Mucosa of rectum (tissue), 2 donors: ENCODE measurements around the gene ACRBP.

Experiments
- H3K27ac ChIP-seq, 2 donors: one replicate each; pipeline ENCODE4 v1.7.0; 2013; ENCODE audit warnings: inconsistent platforms in 2 of 2, low read depth in 2 of 2, low read length in 2 of 2
- H3K27me3 ChIP-seq, 2 donors: one replicate each; pipeline ENCODE4 v1.7.0; 2013; ENCODE audit warnings: low read length in 2 of 2; ENCODE audit not compliant: control insufficient read depth in 2 of 2, insufficient read depth in 2 of 2
- H3K36me3 ChIP-seq, 2 donors: one replicate each; pipeline ENCODE4 v1.7.0; 2013; ENCODE audit warnings: low read length in 2 of 2; ENCODE audit not compliant: control insufficient read depth in 2 of 2, insufficient read depth in 2 of 2
- H3K4me1 ChIP-seq, 2 donors: one replicate each; pipeline ENCODE4 v1.7.0; 2013; ENCODE audit warnings: low read length in 2 of 2, mild to moderate bottlenecking in 1 of 2; ENCODE audit not compliant: control insufficient read depth in 2 of 2, insufficient read depth in 2 of 2
- H3K4me3 ChIP-seq, 2 donors: one replicate each; pipeline ENCODE4 v1.7.0; 2013; ENCODE audit warnings: low read length in 2 of 2
- H3K9ac ChIP-seq, 2 donors: one replicate each; pipeline ENCODE4 v1.7.0; 2013; ENCODE audit warnings: low read length in 2 of 2, low read depth in 1 of 2, mild to moderate bottlenecking in 1 of 2
- H3K9me3 ChIP-seq, 2 donors: one replicate each; pipeline ENCODE4 v1.7.0; 2013; ENCODE audit warnings: low read length in 2 of 2; ENCODE audit not compliant: control insufficient read depth in 2 of 2
- donor health status: healthy.
- donor health status: Normal muscosa, but diverticular disease.

Gene ACRBP

DNA sequence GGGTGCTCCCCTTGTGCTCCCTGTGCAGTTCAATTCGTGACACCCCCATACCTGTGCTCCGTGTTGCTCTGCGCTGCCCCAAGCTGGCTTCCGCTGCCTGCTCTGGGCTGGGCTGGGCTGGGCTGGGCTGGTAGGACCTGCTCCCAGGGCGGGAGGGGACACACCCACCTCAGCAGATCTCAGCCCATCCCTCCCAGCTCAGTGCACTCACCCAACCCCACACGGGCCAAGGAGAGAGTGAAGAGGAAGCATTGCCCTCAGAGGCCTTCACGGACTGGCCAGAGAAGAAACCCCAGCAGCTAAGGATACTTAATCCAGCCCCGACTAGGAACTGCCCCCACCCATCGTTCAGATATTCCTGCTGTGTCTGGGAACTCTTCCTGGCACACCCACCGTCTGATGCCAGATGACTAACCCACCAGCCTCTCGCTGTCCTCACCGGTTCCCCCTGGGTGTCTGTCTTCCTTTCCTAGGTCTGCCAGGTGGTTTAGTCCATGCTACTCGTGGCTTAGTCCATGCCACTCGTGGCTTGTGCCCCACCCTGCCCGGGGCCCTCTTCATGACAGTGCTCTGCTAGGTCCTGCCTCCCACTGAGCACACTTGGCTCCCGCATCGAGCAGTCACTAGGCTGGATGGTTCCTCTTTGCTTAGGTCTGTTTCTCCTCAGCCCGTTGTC is 11.2 kb downstream of the ACRBP start, which contains the start of gene LPAR5:
Gene LPAR5, minus strand, starts transcription at position 104 of the 676 bp plus-strand sequence. CDS start 14,711 bp downstream, outside the sequence.
- H3K27me3 ChIP-seq = no peaks in the 10 kb centered on the region
- no peaks in the 10 kb centered on the region for H3K36me3 ChIP-seq
- H3K9ac ChIP-seq = peak within 1 kb of the TSS; percentile 72 to 80
- H3K4me1 ChIP-seq = peaks cover 37 to 40% of the 10 kb centered on the region in 2 donors
- H3K27ac ChIP-seq = peak within 1 kb of the TSS; percentile 86 to 92
- H3K4me3 ChIP-seq = peak within 1 kb of the TSS; percentile 57 to 79
- H3K9me3 ChIP-seq = no peaks in the 10 kb centered on the region

DNA sequence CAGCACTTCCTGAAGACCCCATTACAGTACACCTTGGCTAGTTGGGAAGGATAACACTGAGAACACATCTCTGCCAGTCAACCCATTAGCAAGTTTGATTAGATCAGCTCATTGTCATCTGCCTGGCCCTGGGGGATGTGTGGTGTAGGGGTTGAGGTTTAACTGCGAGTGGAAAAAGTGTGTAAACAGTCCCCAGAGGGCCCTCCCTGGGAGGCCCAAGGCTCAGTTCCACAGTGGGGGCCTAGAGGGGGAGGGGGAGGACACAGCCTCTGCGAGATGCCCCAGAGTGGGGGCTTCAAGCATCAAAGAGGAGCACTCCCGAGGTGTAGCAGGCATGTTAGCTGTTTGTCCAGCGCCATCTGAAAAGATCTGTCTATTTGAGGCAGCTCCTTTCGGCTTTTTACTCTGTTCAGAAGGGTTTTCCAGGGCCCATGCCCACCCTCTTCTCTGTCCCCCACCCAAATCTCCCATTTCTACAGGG is 11.8 kb downstream of the ACRBP start:
- Histone ChIP-seq H3K27me3 (no peaks in the 10 kb centered on the region), H3K9me3 (no peaks in the 10 kb centered on the region), H3K9ac (peak overlapping the region; percentile 72 to 80), H3K36me3 (no peaks in the 10 kb centered on the region), H3K27ac (peak overlapping the region; percentile 86 to 92), H3K4me1 (peaks cover 41 to 45% of the 10 kb centered on the region in 2 donors), H3K4me3 (peak overlapping the region; percentile 57 to 79)

GRCh38 chr12:6632026-6632983 is 14.9 kb downstream of the ACRBP start:
- peak overlapping the region; percentile 79 to 90 for H3K9ac ChIP-seq
- no peaks in the 10 kb centered on the region for H3K9me3 ChIP-seq
- peaks cover 41 to 45% of the 10 kb centered on the region in 2 donors for H3K4me1 ChIP-seq
- peak overlapping the region; percentile 91 to 95 for H3K27ac ChIP-seq
- H3K27me3 ChIP-seq = no peaks in the 10 kb centered on the region
- H3K4me3 ChIP-seq = peak overlapping the region; percentile 70 to 79
- no peaks in the 10 kb centered on the region for H3K36me3 ChIP-seq

GRCh38 chr12:6631549-6631961 is 15.7 kb downstream of the ACRBP start:
- Histone ChIP-seq H3K4me1 (peaks cover 40 to 45% of the 10 kb centered on the region in 2 donors), H3K27me3 (no peaks in the 10 kb centered on the region), H3K9me3 (no peaks in the 10 kb centered on the region), H3K9ac (peak overlapping the region; percentile 79 to 90), H3K4me3 (peak overlapping the region; percentile 70 to 79), H3K27ac (peak overlapping the region; percentile 91 to 95), H3K36me3 (peaks cover under 1 to 2% of the 10 kb centered on the region in 2 donors)

DNA sequence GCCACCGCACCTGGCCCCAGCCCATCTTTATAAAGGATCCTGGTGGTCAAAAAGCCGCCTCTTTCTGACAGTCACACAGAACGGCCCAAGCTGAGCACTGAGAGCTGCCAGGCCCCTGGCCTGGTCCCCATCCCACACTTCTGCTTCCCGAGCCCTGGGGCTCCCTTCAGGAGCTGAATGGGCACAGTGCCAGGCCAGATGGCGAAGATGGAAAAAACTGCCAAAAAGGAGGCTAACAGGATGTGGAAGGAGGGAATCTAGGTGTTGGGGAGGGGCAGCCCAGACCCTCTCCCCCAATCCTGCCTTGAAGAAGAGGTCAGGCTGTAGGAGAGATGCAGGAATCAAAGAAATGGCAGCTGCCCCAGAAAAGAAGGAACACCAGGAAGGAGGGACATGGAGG is 16.5 kb downstream of the ACRBP start:
- H3K9me3 ChIP-seq = no peaks in the 10 kb centered on the region
- H3K4me1 ChIP-seq = peaks cover 34 to 41% of the 10 kb centered on the region in 2 donors
- H3K9ac ChIP-seq = peak overlapping the region; percentile 79 to 90
- H3K27ac ChIP-seq = peak overlapping the region; percentile 91 to 95
- H3K36me3 ChIP-seq = peaks cover 3% of the 10 kb centered on the region in 2 donors
- peak overlapping the region; percentile 70 to 79 for H3K4me3 ChIP-seq
- no peaks in the 10 kb centered on the region for H3K27me3 ChIP-seq

DNA sequence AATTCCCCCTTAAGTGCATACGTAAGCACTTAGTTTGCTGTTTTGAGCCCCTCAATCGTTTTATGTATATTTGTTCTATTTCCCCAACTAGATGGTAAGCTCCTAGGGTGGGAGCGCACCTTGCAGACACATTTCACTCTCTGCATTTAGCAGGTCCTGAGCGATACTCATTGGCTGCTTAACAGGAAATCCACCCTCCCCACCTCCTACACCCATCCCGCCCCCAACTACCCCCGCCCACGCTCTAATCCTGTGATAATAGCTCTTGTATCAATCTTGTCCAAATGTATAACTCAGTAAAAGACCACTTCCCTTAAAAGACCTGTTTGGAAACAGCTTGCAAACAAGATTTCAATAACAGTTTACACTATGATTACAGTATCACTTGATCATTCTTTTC is 19.6 kb downstream of the ACRBP start:
- peak overlapping the region in 1 of 2 donors; percentile 52 for H3K4me3 ChIP-seq
- no peaks in the 10 kb centered on the region for H3K27me3 ChIP-seq
- H3K27ac ChIP-seq = no peak overlapping the region
- H3K36me3 ChIP-seq = peaks cover 7% of the 10 kb centered on the region in 2 donors
- H3K9me3 ChIP-seq = no peaks in the 10 kb centered on the region
- peaks cover 20 to 21% of the 10 kb centered on the region in 2 donors for H3K4me1 ChIP-seq
- no peak overlapping the region for H3K9ac ChIP-seq

- H3K27ac ChIP-seq = no peak overlapping the region
- peaks cover 12% of the 10 kb centered on the region in 2 donors for H3K4me1 ChIP-seq
- no peaks in the 10 kb centered on the region for H3K27me3 ChIP-seq
- peaks cover 7% of the 10 kb centered on the region in 2 donors for H3K36me3 ChIP-seq
- H3K9ac ChIP-seq = no peak overlapping the region
- H3K9me3 ChIP-seq = no peaks in the 10 kb centered on the region
- H3K4me3 ChIP-seq = no peak overlapping the region
Observed at GRCh38 chr12:6626654-6627283, 20.5 kb downstream of the ACRBP start.

- Histone ChIP-seq H3K27ac (no peak overlapping the region), H3K4me1 (peaks cover 3% of the 10 kb centered on the region in 2 donors), H3K27me3 (no peaks in the 10 kb centered on the region), H3K4me3 (no peak overlapping the region), H3K9me3 (no peaks in the 10 kb centered on the region), H3K36me3 (peaks cover 23 to 31% of the 10 kb centered on the region in 2 donors), H3K9ac (no peak overlapping the region)
Observed at GRCh38 chr12:6620885-6621274, 26.4 kb downstream of the ACRBP start.

DNA sequence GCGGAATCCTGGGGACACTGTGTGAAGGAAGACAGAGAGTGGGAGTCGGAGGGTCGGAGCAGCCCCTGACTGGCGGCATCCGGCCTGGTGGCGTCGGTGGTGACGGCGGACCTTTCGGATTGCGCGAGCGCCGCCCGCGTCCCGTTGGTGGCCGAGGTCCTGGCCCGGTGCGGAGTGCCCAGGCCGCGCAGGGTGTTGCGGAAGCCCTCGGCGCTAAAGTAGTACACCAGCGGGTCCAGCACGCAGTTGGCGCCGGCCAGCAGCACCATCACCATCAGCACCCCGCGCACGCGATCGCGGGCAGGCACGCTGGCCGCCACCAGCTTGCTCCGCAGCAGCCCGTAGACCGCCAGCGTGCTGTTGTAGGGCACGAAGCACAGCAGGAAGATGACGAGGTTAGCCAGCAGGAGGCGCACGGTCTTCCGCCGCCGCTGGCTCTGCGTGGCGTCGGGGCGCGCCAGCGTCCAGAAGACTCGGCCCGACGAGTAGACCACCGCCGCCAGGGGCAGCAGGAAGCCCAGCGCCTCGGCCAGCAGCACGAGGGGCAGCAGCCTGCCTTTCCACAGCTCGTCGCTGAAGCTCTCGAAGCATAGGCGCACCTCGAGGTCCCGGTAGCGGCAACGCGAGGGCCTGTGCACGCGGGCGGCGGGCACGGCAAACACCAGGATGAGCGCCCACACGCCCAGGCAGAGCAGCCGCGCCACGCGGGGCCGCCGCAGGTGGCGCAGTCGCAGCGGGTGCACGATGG is 26.9 kb downstream of the ACRBP start:
- no peaks in the 10 kb centered on the region for H3K9me3 ChIP-seq
- peaks cover 3% of the 10 kb centered on the region in 2 donors for H3K4me1 ChIP-seq
- H3K27me3 ChIP-seq = no peaks in the 10 kb centered on the region
- no peak overlapping the region for H3K27ac ChIP-seq
- no peak overlapping the region for H3K4me3 ChIP-seq
- H3K36me3 ChIP-seq = peaks cover 23 to 31% of the 10 kb centered on the region in 2 donors
- no peak overlapping the region for H3K9ac ChIP-seq
